Measurements from ENCODE around the gene OR10AG1.

Gene OR10AG1, protein sequence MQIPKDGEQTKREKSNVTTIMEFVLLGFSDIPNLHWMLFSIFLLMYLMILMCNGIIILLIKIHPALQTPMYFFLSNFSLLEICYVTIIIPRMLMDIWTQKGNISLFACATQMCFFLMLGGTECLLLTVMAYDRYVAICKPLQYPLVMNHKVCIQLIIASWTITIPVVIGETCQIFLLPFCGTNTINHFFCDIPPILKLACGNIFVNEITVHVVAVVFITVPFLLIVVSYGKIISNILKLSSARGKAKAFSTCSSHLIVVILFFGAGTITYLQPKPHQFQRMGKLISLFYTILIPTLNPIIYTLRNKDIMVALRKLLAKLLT

DNA sequence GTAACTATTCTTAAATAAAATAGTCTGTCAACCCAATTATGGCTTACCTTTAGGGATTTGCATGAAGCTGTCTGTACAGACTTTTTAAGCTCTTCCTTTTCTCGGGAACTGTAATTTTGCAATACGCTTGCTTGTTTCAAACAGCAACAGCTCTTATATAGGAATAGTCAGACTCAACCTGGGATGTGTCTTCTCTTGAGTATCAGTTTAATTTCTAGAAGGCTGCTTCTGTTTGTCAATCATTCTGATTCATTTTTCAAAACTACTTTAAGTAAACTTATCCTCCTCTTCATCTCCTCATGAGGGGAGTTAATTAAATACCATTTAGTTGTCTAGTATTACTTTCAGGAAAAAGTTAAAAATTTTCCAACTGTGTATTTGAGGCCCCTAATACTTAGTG, at the start of gene OR10AG1:
Gene OR10AG1 (minus strand): TSS at position 101 of the 400 bp plus-strand sequence. CDS start 38 bp downstream, at position 63.
- no peak for DNase-seq (ENCODE audit: low spot score)

DNA sequence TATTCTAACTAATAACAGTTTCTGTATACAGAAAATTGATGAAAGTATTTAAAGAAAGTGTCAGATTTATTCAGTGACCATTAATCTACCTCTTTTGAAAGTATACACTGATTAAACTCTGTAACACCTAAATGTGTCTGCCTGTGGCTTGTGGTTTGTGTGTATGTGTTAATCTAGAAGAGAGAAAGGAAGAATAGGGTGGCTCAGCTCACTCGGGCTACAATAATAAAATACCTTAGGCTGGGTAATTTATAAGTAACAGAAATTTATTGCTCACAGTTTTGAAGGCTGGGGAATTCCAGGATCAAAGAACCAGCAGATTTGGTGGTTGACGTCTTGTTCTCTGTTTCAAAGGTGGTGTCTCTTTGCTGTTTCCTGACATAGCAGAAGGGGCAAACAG, 44.1 kb upstream of the OR10AG1 start:
- DNase-seq (ENCODE audit: low spot score) = no peak

DNA sequence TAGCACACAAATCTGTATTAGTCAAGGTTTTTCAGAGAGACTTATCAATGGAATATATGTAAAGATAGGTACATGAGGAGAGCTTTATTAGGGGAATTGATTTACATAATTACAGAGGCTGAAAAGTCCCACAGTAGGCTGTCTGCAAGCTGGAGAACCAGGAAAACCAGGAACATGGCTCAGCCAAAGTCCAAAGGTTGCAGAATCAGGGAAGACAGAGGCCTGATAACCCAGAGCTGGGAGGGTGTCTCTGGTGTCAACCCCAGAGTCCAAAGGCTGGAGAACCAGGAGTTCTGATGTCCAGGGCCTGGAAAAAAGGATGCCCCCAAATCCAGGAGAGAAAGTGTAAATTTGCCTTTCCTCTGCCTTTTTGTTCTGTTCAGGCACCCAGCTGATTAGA, 41.0 kb upstream of the OR10AG1 start:
- no peak for DNase-seq (ENCODE audit: low spot score)

DNA sequence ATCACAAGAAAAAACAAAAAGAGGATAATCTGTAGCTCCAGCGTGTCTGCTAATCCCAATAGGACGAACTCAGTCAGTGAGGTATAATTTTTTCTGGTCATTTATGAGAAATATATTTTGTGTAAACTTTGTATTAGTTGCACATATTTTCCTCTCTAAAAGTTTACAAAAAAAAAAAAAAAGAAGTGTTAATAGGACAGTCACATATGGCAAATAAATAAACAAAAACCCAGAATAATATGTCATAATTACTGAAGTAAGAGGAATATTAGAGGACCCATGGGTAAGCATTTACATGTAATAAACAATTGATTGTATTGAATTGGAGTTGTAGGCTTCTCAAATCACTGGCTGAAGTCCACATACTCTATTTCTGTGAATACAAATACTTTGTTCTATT, 24.8 kb upstream of the OR10AG1 start, which contains the start of gene OR5F1:
Gene OR5F1 (minus strand): TSS at position 101 of the 400 bp plus-strand sequence. CDS start 0 bp downstream, at position 101.
- DNase-seq (ENCODE audit: low spot score) = no peak

DNA sequence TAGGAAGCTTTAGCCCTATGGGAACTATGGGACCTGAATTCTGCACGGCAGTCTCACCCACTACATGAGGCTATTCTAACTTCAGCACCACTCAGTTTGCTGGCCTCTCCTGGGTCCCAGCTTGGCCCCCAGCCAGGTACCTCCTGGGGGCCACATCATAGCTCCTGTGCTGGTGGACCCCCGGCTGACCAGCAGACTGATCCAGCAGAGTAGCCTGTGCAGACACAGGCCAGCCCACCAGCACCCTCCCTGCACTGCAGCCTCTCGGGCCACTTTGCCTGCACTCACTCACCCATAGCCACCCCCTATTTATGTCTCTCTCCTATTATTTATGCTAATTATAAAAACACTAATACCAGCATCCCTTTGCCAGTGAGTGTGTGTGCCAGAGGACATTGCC, 1.2 kb upstream of the OR10AG1 start:
- DNase-seq (ENCODE audit: low spot score) = no peak

DNA sequence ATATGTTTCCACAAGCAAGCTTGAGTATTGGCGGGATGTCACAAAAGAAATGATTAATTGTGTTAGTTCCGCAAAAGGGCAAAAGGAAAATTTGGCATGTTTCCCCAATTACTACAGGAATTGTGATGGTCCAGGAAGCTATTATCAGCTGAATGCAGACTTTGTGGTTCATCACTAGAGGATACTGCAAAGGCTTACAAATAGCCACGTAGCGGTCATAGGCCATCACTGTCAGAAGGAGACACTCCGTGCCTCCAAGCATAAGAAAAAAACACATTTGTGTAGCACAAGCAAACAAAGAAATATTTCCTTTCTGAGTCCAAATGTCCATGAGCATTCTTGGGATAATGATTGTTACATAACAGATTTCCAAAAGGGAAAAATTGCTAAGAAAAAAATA, 1.8 kb downstream of the OR10AG1 start:
- no peak for DNase-seq (ENCODE audit: low spot score)

DNA sequence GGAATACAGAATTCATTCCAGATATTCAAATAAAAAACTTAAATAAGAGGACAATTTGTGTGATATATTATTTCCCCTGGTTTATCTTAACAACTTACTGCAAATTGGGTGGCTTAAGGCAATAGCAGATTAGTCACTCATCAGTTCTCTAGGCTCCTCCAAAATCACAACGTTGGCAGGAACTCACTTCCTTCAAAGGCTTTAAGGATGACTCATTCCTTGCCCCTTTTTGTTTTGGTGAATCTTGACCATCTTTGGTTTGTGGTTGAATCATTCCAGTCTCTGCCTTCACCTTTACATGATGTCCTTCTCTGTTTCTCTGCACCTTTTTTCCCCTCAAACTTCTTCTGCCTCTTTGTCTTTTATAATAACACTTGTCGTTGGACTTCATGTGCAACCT, 3.4 kb downstream of the OR10AG1 start:
- DNase-seq (ENCODE audit: low spot score) = no peak

DNA sequence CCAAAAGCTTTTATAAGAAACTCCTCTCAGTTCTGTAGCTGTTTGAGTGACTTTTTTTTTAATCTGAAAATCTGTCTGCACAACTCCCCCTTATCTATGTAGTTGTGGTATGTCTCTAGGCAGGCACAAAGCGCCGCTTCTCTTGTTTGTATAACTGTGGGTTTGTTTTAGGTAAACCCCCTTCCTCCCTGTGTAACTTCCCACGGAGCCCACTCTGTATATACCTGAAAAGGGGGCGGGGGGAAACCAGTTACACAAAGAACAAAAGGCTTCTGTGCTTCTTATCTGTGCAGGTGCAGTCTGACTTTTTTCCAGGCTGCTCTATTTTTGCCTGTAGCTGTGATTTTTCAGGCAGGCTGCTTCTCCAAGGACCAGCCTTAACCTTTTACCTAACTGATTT, 13.2 kb downstream of the OR10AG1 start:
- DNase-seq (ENCODE audit: low spot score) = no peak

DNA sequence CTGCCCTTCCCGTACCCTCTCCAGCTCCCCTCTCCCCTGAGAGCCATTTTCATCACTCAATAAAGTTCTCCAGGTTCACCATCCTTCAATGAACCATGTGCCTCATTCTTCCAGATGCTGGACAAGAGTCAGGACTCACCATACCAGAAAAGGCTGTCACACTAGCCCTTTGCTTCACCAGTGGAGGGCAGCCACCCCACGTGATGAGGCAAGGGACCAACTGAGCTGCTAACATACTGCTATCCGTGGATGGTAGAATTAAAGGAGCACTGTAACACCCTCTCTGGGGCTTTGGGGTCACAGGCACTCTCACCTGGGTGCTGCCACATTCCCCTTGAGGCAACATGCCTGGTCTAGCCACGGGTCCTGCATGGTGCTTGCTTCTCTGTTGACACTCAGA, 20.4 kb downstream of the OR10AG1 start:
- no peak for DNase-seq (ENCODE audit: low spot score)

DNA sequence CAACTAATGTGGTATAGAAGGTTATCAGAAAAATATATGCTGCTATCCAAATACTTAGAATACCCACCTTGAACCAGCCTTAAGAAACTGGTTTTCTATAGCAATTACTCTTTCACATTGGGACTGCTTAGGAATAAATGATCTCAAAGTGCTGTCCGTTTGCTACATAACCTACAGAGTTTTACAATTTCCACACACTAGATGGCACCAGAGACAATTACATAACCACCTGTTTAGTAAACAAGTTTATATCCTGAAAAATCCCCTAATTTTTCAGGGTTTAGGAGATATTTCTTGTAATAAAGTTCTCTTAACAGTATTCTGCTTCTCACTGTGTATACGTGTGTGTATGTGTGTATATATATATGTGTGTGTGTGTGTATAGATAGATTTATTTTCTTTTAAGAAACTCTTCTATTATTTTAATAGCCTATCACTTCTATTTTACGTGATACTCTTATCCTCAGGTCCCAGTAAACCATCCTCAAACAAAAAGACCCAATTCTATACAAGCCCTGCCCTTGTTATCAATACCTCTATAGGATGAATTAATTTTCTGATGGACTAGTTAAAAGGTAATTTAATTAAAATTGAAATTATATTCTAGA, 26.9 kb downstream of the OR10AG1 start:
- DNase-seq (ENCODE audit: low spot score) = no peak

DNA sequence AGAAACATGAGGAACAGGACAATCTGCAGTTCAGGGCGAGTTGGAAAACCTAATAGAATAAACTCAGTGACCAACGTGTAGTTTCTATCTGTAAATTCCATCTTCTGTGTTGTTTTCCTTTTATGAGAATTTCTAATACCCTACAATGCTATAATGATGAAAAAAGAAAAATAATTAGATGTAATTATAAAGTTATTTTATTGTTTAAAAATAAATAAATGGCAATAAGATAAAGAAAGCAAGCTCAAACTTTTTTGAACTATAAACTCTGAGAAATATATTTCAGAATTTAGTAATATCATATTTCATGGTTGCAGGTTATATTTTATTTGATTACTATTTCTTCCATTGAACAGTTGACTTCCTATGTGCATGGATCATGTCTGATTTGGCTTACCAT, 33.4 kb downstream of the OR10AG1 start, which contains the start of gene OR5I1:
Gene OR5I1 (minus strand): TSS at position 101 of the 400 bp plus-strand sequence. CDS start 0 bp downstream, at position 101.
- no peak for DNase-seq (ENCODE audit: low spot score)

DNA sequence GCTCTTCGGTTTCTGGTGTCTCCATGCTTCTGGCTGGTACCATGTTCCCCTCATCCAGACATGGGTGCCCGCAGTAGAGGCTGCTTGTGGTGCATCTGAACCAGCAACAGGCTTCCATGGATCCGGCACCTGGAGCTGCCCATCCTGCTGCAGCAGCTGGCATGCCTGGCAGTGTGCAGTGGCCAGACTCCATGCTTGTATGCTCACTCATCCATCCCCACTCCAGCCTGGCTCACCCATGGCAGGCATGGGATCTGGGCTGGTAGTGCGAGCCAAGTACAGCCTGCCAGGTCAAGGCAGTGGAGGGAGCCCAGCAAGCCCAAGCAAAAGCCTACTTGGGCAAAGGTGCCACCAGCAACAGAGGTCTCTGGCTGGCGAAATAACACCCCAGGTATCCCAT, 49.2 kb downstream of the OR10AG1 start:
- DNase-seq (ENCODE audit: low spot score) = no peak
